Hepatocyte (in vitro differentiated cells): ENCODE results near the gene PLSCR2.

ENCODE experiments used
- EZH2 ChIP-seq: fragments of 200-600 bp; sonication (generic); IDR thresholded peaks from 2 replicates; pipeline ENCODE4 v1.6.1; 2016; ENCODE audit warnings: antibody characterized with exemption, mild to moderate bottlenecking, borderline replicate concordance
- EZH2phosphoT487 ChIP-seq: fragments of 200-600 bp; sonication (generic); IDR thresholded peaks from one replicate; pipeline ENCODE4 v1.6.1; 2018; ENCODE audit warnings: antibody characterized with exemption, mild to moderate bottlenecking, low read depth, moderate library complexity; ENCODE audit not compliant: unreplicated experiment, severe bottlenecking
- TF ChIP-seq, protein P1 (sequence below): fragments of 200-600 bp; sonication (generic); IDR thresholded peaks from 2 replicates; pipeline ENCODE4 v1.5.1; 2016; ENCODE audit warnings: antibody characterized with exemption, mild to moderate bottlenecking; ENCODE audit not compliant: poor library complexity

DNA sequence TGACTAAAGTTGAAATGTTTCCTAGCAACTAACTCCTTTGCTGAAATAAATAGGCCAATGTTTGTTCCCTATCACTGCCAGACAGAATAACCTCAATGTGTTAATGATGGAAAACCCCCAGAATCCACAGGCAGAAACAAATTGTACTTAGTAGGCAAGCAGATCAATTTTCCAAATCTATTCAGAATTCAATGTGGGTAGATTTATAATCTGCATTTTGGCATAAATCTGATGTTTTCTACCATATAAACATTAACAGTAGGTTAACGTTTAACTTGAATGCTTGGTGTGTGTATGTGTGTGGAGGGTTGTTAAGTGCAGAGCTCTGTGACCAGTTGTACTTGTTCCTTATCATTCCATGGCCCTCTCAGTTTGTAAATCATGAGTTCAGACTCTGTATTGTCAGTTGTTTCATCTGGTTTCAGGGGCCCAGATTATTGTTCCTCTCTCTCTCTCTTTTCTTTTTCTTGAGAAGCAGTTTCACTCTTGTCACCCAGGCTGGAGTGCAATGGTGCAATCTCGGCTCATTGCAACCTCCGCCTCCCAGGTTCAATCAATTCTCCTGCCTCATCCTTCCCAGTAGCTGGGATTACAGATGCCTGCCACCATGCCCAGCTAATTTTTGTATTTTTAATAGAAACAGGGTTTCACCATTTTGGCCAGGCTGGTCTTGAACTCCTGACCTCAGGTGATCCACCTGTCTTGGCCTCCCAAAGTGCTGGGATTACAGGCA, 42.2 kb upstream of the PLSCR2 start:
- TF ChIP-seq EZH2phosphoT487 (no peak), EZH2 (no peak)
- TF ChIP-seq, protein P1, sequence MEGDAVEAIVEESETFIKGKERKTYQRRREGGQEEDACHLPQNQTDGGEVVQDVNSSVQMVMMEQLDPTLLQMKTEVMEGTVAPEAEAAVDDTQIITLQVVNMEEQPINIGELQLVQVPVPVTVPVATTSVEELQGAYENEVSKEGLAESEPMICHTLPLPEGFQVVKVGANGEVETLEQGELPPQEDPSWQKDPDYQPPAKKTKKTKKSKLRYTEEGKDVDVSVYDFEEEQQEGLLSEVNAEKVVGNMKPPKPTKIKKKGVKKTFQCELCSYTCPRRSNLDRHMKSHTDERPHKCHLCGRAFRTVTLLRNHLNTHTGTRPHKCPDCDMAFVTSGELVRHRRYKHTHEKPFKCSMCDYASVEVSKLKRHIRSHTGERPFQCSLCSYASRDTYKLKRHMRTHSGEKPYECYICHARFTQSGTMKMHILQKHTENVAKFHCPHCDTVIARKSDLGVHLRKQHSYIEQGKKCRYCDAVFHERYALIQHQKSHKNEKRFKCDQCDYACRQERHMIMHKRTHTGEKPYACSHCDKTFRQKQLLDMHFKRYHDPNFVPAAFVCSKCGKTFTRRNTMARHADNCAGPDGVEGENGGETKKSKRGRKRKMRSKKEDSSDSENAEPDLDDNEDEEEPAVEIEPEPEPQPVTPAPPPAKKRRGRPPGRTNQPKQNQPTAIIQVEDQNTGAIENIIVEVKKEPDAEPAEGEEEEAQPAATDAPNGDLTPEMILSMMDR = no peak
